Measurements from ENCODE around the gene SPDYA. TPM values are rescaled to one million over a fixed set of nuclear protein-coding genes. Genes with fewer than 3 reads are reported as not detected.

The SPDYA gene
- total and polyA plus RNA-seq, 2 of the 13 experiments (the other 11 are each of a cell fraction or from before 2014, with no cell fraction given) = 0.32 to 0.75 TPM

GRCh38 chr2:28772351-28772750 lies 38.3 kb upstream of the SPDYA start:
- H3K4me3 ChIP-seq (replicated peaks in 1 of 3; ENCODE audit: insufficient read depth in 1 of 3, low read depth in 2 of 3, low read length in 3 of 3) = no peak overlapping the region
- no peaks in the 10 kb centered on the region for H3K27me3 ChIP-seq (ENCODE audit: control insufficient read depth in 1 of 2, insufficient read depth in 2 of 2, low read length in 2 of 2)
- in situ Hi-C loops (cut with HindIII; ENCODE audit: extremely low pct_ligation_motif_present, low pct_unique_long_range_greater_than_20kb) = no loop called here
- WGBS (ENCODE audit: low lambda C conversion rate) = 98% methylated on average over 2 of the region's 2 CpGs
- ATAC-seq (no peak), FAIRE-seq (peak; percentile 12), DNase-seq (ENCODE audit: low spot score) (no peak)
- peaks cover 14% of the 10 kb centered on the region for H3K4me1 ChIP-seq (ENCODE audit: insufficient read depth, low read length)
- no peak overlapping the region for H3K27ac ChIP-seq (ENCODE audit: extremely low read length, insufficient read depth, low read length)
- peaks cover 0 to 6% of the 10 kb centered on the region in 2 experiments; a peak in 1 of 5 replicates for H3K36me3 ChIP-seq (replicated peaks in 1 of 2; ENCODE audit: control insufficient read depth in 1 of 2, insufficient read depth in 2 of 2, low read length in 2 of 2)
- peaks cover 94% of the 10 kb centered on the region for H3K79me2 ChIP-seq (ENCODE audit: insufficient read depth, low read length)
- H3K9me3 ChIP-seq (ENCODE audit: low read length) = no peaks in the 10 kb centered on the region
- intact Hi-C loops (cut with micrococcal nuclease; ENCODE audit: unreplicated experiment) = no loop called here
- no peak for TF ChIP-seq ZBTB34 (CRISPR knock-in tag; IDR thresholded peaks at IDR 0.05)
- no peak for TF ChIP-seq FOXP1 (IDR thresholded peaks at IDR 0.05)
- TF ChIP-seq FOXP1 (CRISPR knock-in tag; IDR thresholded peaks at IDR 0.05) = no peak
- TF ChIP-seq NFE2L1 (CRISPR knock-in tag; IDR thresholded peaks at IDR 0.05; ENCODE audit: borderline replicate concordance) = no peak
- no peak for TF ChIP-seq NFIC (IDR thresholded peaks at IDR 0.05; ENCODE audit: low read length)
- no peak for TF ChIP-seq ZNF850 (CRISPR knock-in tag; conservative IDR thresholded peaks at IDR 0.05)
- no peak for TF ChIP-seq ZNF614 (CRISPR knock-in tag; IDR thresholded peaks at IDR 0.05; ENCODE audit: borderline replicate concordance)
- H3K4me2 ChIP-seq (ENCODE audit: low read depth, low read length) = no peak overlapping the region
- BruUV-seq (replicated peaks) = no TSS peak
- peaks cover 83% of the 10 kb centered on the region for H4K20me1 ChIP-seq (ENCODE audit: insufficient read depth, low read length)
- no peak overlapping the region for H3K9ac ChIP-seq (ENCODE audit: insufficient read depth, low read depth, low read length)
- ChIA-PET CTCF (ENCODE audit: low intra/inter-chr PET ratio, low total read pairs) (no interaction called here), POLR2A (no interaction called here)
- no peak overlapping the region for H2AFZ ChIP-seq (ENCODE audit: low read length)

GRCh38 chr2:28776471-28776870 lies 34.2 kb upstream of the SPDYA start:
- WGBS (ENCODE audit: low lambda C conversion rate) = over 99% methylated on average over 6 of the region's 6 CpGs
- CTCF ChIA-PET (ENCODE audit: low intra/inter-chr PET ratio, low total read pairs) = no interaction called here
- FAIRE-seq = peak; percentile 40

More at GRCh38 chr2:28776471-28776870, 34.2 kb upstream of the SPDYA start:
- TF ChIP-seq POLR2G (IDR thresholded peaks at IDR 0.05; ENCODE audit: low read depth, low read length) = no peak
- no peak for TF ChIP-seq ZNF44 (CRISPR knock-in tag; IDR thresholded peaks at IDR 0.05)
- no peak for TF ChIP-seq IKZF5 (CRISPR knock-in tag; IDR thresholded peaks at IDR 0.05)
- TF ChIP-seq RORA (CRISPR knock-in tag; IDR thresholded peaks at IDR 0.05) = no peak
- TF ChIP-seq CHD4 (IDR thresholded peaks at IDR 0.05; ENCODE audit: borderline replicate concordance, low read length) = no peak
- TF ChIP-seq PPARG (CRISPR knock-in tag; conservative IDR thresholded peaks at IDR 0.05) = no peak
- TF ChIP-seq ZNF557 (CRISPR knock-in tag; IDR thresholded peaks at IDR 0.05) = no peak
- H3K9ac ChIP-seq (ENCODE audit: insufficient read depth, low read depth, low read length) = no peak overlapping the region
- H3K9me3 ChIP-seq (ENCODE audit: low read length) = no peaks in the 10 kb centered on the region
- intact Hi-C loops (cut with micrococcal nuclease; ENCODE audit: unreplicated experiment) = no loop called here
- no peak overlapping the region for H2AFZ ChIP-seq (ENCODE audit: low read length)
- H3K36me3 ChIP-seq (replicated peaks in 1 of 2; ENCODE audit: control insufficient read depth in 1 of 2, insufficient read depth in 2 of 2, low read length in 2 of 2) = peaks cover 8 to 41% of the 10 kb centered on the region in 2 experiments
- H3K4me2 ChIP-seq (ENCODE audit: low read depth, low read length) = no peak overlapping the region
- in situ Hi-C loops (cut with HindIII; ENCODE audit: extremely low pct_ligation_motif_present, low pct_unique_long_range_greater_than_20kb) = no loop called here
- H3K27ac ChIP-seq (ENCODE audit: extremely low read length, insufficient read depth, low read length) = no peak overlapping the region
- DNase-seq (ENCODE audit: low spot score) (no peak), ATAC-seq (no peak)
- no peaks in the 10 kb centered on the region for H3K27me3 ChIP-seq (ENCODE audit: control insufficient read depth in 1 of 2, insufficient read depth in 2 of 2, low read length in 2 of 2)
- no peak overlapping the region for H3K4me3 ChIP-seq (replicated peaks in 1 of 3; ENCODE audit: insufficient read depth in 1 of 3, low read depth in 2 of 3, low read length in 3 of 3)
- H3K79me2 ChIP-seq (ENCODE audit: insufficient read depth, low read length) = peaks cover 53% of the 10 kb centered on the region
- POLR2A ChIA-PET = no interaction called here
- peaks cover 52% of the 10 kb centered on the region for H4K20me1 ChIP-seq (ENCODE audit: insufficient read depth, low read length)
- BruUV-seq (replicated peaks) = no TSS peak
- peaks cover 6% of the 10 kb centered on the region; the same call in 1 of the 2 replicates for H3K4me1 ChIP-seq (ENCODE audit: insufficient read depth, low read length)

Measured in HepG2 (cell line).